ENCODE measurements around the gene SLC17A7.
"Not testable (repeated sequence)": the region's sequence is repeated elsewhere in the genome, so short reads cannot be mapped to it uniquely, and the experiment has no call there.

SLC17A7 gene

GRCh38 chr19:49463960-49464740 lies 22.8 kb upstream of the SLC17A7 start:
- Mint-ChIP-seq H3K4me1 (no peaks in the 10 kb centered on the region), H3K9me3 (no peaks in the 10 kb centered on the region), H3K27me3 (ENCODE audit: low read depth) (no peaks in the 10 kb centered on the region), H3K27ac (no peak overlapping the region), H3K4me3 (no peak overlapping the region), H3K36me3 (ENCODE audit: low read depth) (peaks cover 7% of the 10 kb centered on the region)
- TF ChIP-seq CTCF (IDR thresholded peaks at IDR 0.05; ENCODE audit: unreplicated experiment in 3 of 3) = no peak

- Mint-ChIP-seq H3K36me3 (ENCODE audit: low read depth) (peaks cover 4% of the 10 kb centered on the region), H3K9me3 (no peaks in the 10 kb centered on the region), H3K4me3 (no peak overlapping the region), H3K4me1 (no peaks in the 10 kb centered on the region), H3K27ac (no peak overlapping the region), H3K27me3 (ENCODE audit: low read depth) (no peaks in the 10 kb centered on the region)
- no peak for TF ChIP-seq CTCF (IDR thresholded peaks at IDR 0.05; ENCODE audit: unreplicated experiment in 3 of 3)
These were observed 21.2 kb upstream of the SLC17A7 start for GRCh38 chr19:49462492-49462891.

GRCh38 chr19:49461656-49462055 lies 20.3 kb upstream of the SLC17A7 start:
- Mint-ChIP-seq H3K27ac (no peak overlapping the region), H3K4me1 (no peaks in the 10 kb centered on the region), H3K36me3 (ENCODE audit: low read depth) (peaks cover 4% of the 10 kb centered on the region), H3K27me3 (ENCODE audit: low read depth) (no peaks in the 10 kb centered on the region), H3K9me3 (no peaks in the 10 kb centered on the region), H3K4me3 (no peak overlapping the region)
- TF ChIP-seq CTCF (IDR thresholded peaks at IDR 0.05; ENCODE audit: unreplicated experiment in 3 of 3) = no peak

- H3K27me3 Mint-ChIP-seq (ENCODE audit: low read depth); H3K9me3 Mint-ChIP-seq; H3K4me1 Mint-ChIP-seq; H3K27ac Mint-ChIP-seq; H3K4me3 Mint-ChIP-seq; H3K36me3 Mint-ChIP-seq (ENCODE audit: low read depth): not testable (repeated sequence)
These were observed 19.8 kb upstream of the SLC17A7 start for GRCh38 chr19:49461130-49461529.

- Mint-ChIP-seq H3K27me3 (ENCODE audit: low read depth) (no peaks in the 10 kb centered on the region), H3K4me1 (peaks cover 6% of the 10 kb centered on the region), H3K9me3 (no peaks in the 10 kb centered on the region), H3K36me3 (ENCODE audit: low read depth) (peaks cover 9% of the 10 kb centered on the region), H3K27ac (no peak overlapping the region), H3K4me3 (no peak overlapping the region)
- no peak for TF ChIP-seq CTCF (IDR thresholded peaks at IDR 0.05; ENCODE audit: unreplicated experiment in 3 of 3)
These were observed 18.1 kb upstream of the SLC17A7 start for GRCh38 chr19:49459388-49459787.

GRCh38 chr19:49458567-49458903 lies 17.2 kb upstream of the SLC17A7 start:
- TF ChIP-seq CTCF (IDR thresholded peaks at IDR 0.05; ENCODE audit: unreplicated experiment in 3 of 3) = no peak
- Mint-ChIP-seq H3K4me3 (no peak overlapping the region), H3K9me3 (no peaks in the 10 kb centered on the region), H3K4me1 (peaks cover 6% of the 10 kb centered on the region), H3K36me3 (ENCODE audit: low read depth) (peaks cover 9% of the 10 kb centered on the region), H3K27me3 (ENCODE audit: low read depth) (no peaks in the 10 kb centered on the region), H3K27ac (no peak overlapping the region)

Data from nephron (organoid).